Hippocampal formation (tissue), 2 donors: Measurements from ENCODE around the gene ACTN4.

ENCODE experiments used
- DNase-seq, 2 donors: peaks; one replicate each; lab custom pipeline; 2025; lab: John Stamatoyannopoulos, UW

ACTN4 gene

GRCh38 chr19:38678217-38678890 is 30.9 kb downstream of the ACTN4 start:
- no peak for DNase-seq

GRCh38 chr19:38678891-38679494 is 31.5 kb downstream of the ACTN4 start:
- no peak for DNase-seq

- no peak for DNase-seq
Measured at GRCh38 chr19:38679839-38680238, 32.4 kb downstream of the ACTN4 start.

DNA sequence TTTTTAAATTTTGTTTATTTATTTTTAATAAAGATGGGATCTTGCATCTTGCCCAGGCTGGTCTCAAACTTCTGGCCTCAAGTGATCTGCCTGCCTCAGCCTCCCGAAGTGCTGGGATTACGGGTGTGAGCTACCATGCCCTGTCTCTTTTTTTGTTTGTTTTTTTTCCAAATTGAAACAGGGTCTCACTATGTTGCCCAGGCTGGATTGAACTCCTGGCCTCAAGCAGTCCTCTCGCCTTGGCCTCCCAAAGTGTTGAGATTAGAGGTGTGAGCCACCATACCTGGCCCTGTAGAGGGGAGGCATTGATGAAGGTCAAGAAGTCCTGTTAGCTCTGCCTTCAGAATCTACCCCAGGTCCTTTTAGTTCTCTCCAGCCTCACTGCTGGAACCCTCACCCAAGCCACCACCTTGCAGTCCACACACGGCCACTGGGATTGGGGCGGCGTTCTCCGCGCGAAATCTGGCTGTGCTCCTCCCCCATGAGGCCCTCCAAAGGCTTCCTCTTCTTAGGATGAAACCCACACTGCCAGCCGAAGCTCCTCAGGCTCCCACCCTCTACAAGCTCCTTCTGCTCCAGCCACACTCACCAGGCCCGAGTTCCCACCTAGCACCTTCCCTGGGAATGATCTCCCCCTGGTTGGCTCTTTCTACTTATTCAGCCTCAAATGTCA is 34.9 kb downstream of the ACTN4 start:
- DNase-seq: no peak

DNA sequence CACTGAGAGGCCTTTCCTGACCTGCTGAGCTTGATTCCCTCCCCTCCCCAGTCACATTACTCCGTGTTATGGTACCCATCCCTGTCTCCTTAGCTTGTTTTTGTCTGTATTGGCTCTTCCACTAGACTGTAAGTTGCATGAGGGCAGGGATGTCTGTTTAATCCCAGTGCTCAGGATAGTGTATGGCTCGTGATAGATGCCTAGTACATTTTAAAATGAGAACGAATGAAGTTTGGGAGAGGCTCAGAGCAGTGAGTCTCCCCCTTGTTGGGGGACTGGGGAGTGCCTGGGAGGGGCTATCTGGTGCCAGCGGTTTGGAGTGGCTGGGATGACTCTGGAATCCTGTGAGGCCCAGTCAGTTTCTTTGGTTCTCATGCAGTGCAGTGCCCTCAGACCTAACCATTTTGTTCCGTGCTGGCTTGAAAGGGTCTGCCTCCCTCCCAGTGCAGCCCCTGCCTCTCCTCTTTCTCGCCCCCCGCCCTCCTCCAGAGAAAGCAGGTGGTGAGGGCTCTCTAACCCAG is 35.5 kb downstream of the ACTN4 start:
- DNase-seq: no peak

- no peak for DNase-seq
Measured at GRCh38 chr19:38683393-38684077, 36.1 kb downstream of the ACTN4 start.

GRCh38 chr19:38684078-38684861 is 36.8 kb downstream of the ACTN4 start:
- no peak for DNase-seq

DNA sequence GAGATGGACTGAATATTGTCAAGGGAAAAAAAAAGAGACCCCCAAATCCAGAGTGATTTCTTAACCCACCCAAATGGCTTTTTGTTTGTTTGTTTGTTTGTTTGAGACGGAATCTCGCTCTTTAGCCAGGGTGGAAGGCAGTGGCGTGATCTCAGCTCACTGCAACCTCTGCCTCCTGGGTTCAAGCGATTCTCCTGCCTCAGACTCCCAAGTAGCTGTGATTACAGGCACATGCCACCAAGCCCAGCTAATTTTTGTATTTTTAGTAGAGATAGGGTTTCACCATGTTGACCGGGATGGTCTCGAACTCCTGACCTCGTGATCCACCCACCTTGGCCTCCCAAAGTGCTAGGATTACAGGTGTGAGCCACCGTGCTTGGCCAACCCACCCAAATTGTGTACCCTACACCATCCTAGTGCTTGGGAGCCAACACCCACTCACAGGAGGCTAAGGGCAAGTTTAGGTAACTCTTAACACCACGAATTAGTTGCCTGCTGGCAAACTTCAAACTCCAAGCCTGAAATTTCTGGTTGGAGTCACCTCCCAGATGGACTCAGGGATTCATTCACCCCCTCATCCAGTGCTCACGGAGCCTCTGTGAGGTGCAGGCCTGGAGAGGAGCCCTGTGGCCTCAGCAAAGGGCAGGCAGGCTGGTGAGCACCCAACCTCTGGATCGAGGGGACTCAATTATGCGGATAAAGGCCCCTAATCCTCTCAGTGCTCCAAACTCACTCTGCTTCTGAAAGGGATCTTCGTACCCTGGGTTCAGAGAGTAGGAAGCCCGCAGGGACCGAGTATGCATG is 37.6 kb downstream of the ACTN4 start:
- no peak for DNase-seq

GRCh38 chr19:38685666-38686529 is 38.4 kb downstream of the ACTN4 start:
- DNase-seq: no peak

- DNase-seq: no peak
Measured at GRCh38 chr19:38686530-38686888, 39.1 kb downstream of the ACTN4 start.

DNA sequence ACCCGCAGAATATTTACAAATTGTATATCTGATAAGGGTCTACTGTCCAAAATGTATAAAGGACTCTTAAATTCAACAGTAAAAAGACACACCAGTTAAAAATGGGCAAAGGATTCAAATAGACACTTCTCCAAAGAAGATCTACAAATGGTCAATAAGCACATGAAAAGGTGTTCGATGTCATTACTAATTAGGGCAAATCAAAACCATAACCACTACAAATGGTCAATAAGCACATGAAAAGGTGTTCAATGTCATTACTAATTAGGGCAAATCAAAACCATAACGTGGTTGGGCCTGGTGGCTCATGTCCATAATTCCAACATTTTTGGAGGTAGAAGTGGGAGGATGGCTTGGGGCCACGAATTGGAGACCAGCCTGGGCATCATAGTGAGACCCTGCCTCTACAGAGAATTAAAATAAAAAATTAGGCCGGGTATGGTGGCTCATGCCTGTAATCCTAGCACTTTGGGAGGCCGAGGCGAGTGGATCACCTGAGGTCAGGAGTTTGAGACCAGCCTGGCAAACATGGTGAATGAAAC is 40.5 kb downstream of the ACTN4 start:
- DNase-seq: no peak

- no peak for DNase-seq
Measured at GRCh38 chr19:38690146-38690545, 42.7 kb downstream of the ACTN4 start.

GRCh38 chr19:38690832-38691231 is 43.4 kb downstream of the ACTN4 start:
- DNase-seq: no peak

DNA sequence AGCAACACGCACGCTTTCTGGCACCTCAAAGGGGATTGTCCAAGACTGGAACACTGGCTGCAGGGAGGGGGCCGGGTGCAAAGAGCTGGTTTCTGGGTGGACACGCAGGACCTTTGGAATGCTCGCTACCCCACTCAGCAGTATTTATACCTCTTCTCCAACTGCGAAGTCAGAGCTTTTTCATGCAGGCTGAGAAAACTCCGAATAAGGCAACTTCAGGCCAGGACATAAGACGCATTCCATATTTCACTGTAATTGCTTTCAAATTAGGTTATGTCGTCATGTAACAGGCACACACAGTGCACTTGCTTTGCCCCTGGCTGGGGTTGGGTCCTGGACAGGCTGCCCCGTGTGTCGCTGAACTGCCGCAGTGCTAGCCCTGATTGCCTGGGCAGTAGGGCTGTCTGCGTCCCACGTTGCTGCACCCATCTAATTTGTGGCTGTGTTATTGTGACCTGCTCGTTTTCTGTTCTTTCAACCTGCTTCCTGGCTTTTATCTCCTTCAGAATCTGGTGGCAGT is 44.5 kb downstream of the ACTN4 start:
- DNase-seq: no peak

- DNase-seq: no peak
Measured at GRCh38 chr19:38692458-38693379, 45.3 kb downstream of the ACTN4 start.

- no peak for DNase-seq
Measured at GRCh38 chr19:38693380-38694223, 46.2 kb downstream of the ACTN4 start.

- DNase-seq: no peak
Measured at GRCh38 chr19:38695317-38695683, 47.9 kb downstream of the ACTN4 start.
